WERI-Rb-1 (cell line): ENCODE data around the gene ANKS1A.

ENCODE experiments used
- DNase-seq: peaks from one replicate; pipeline ENCODE4 v3.0.0-alpha.2; 2020
- H3K27ac ChIP-seq: fragments of 250-450 bp; sonication (Bioruptor Pico); 2 replicates; pipeline ENCODE4 v1.5.1; 2020; ENCODE audit warnings: mild to moderate bottlenecking, moderate library complexity
- H3K27me3 ChIP-seq: fragments of 250-450 bp; sonication (Bioruptor Pico); 2 replicates; pipeline ENCODE4 v1.5.1; 2021; ENCODE audit warnings: mild to moderate bottlenecking, low read depth, moderate library complexity; ENCODE audit not compliant: insufficient read depth, severe bottlenecking
- H3K36me3 ChIP-seq: fragments of 250-450 bp; sonication (Bioruptor Pico); 2 replicates; pipeline ENCODE4 v1.5.1; 2020; ENCODE audit warnings: mild to moderate bottlenecking, moderate library complexity
- H3K4me3 ChIP-seq: 2 replicates; pipeline ENCODE4 v1.5.1; 2011; ENCODE audit warnings: low read depth, mild to moderate bottlenecking, control low read depth, low read length
- H3K9me3 ChIP-seq: fragments of 250-450 bp; sonication (Bioruptor Pico); 2 replicates; pipeline ENCODE4 v1.5.1; 2021; ENCODE audit warnings: mild to moderate bottlenecking, moderate library complexity; ENCODE audit not compliant: severe bottlenecking
- TF ChIP-seq, protein P1 (sequence below): IDR thresholded peaks from 2 replicates; pipeline ENCODE4 v1.5.1; 2011; ENCODE audit warnings: low read depth, mild to moderate bottlenecking, control low read depth, inconsistent platforms, low read length

Gene ANKS1A

DNA sequence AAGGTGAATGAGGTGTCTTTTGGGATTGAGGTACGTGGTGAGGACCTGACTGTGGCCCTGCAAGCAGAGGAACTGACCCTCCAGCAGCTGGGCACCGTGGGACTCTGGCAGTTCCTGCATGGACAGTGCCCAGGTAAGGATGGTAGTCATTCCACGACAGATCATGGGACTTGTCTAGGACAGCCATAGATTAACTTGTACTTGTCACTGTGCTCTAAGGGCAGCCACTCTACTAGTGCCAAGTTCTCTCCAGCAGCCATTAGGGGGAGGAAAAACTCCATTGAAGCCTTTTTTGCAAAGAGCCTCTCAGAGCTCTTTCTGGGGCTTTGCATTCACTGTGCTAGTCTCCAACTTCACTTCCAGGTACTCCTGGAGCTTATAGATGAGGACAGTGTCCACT lies 21.6 kb upstream of the ANKS1A start:
- Histone ChIP-seq H3K36me3 (peaks cover 77% of the 10 kb centered on the region), H3K27ac (no peak overlapping the region), H3K9me3 (no peaks in the 10 kb centered on the region), H3K27me3 (no peaks in the 10 kb centered on the region), H3K4me3 (no peak overlapping the region)
- no peak for DNase-seq
- TF ChIP-seq, protein P1, sequence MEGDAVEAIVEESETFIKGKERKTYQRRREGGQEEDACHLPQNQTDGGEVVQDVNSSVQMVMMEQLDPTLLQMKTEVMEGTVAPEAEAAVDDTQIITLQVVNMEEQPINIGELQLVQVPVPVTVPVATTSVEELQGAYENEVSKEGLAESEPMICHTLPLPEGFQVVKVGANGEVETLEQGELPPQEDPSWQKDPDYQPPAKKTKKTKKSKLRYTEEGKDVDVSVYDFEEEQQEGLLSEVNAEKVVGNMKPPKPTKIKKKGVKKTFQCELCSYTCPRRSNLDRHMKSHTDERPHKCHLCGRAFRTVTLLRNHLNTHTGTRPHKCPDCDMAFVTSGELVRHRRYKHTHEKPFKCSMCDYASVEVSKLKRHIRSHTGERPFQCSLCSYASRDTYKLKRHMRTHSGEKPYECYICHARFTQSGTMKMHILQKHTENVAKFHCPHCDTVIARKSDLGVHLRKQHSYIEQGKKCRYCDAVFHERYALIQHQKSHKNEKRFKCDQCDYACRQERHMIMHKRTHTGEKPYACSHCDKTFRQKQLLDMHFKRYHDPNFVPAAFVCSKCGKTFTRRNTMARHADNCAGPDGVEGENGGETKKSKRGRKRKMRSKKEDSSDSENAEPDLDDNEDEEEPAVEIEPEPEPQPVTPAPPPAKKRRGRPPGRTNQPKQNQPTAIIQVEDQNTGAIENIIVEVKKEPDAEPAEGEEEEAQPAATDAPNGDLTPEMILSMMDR = peak; percentile 27; the same call in 1 of the 2 replicates

DNA sequence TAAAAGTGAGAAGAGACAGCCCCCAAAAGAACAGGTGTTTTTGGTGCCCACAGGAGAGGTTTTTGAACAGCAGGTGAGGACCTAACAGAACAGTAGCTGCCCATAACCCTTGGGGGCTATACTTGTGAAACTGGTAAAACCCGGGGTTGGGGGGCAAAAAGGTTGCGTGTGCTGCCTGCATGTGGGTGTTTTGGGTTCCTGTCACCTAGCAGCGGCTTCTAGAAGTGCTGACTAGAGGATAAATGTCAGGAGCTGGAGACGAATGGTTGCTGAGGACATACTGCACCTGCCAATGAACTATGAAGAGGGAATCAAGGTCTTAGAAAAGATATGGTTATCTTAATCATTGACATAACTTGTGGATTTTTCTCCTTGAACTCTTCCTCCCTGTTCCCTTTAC lies 17.2 kb upstream of the ANKS1A start:
- no peaks in the 10 kb centered on the region for H3K27me3 ChIP-seq
- DNase-seq = no peak
- TF ChIP-seq, protein P1 = no peak
- no peak overlapping the region for H3K4me3 ChIP-seq
- no peaks in the 10 kb centered on the region for H3K9me3 ChIP-seq
- peaks cover 91% of the 10 kb centered on the region for H3K36me3 ChIP-seq
- H3K27ac ChIP-seq = no peak overlapping the region

DNA sequence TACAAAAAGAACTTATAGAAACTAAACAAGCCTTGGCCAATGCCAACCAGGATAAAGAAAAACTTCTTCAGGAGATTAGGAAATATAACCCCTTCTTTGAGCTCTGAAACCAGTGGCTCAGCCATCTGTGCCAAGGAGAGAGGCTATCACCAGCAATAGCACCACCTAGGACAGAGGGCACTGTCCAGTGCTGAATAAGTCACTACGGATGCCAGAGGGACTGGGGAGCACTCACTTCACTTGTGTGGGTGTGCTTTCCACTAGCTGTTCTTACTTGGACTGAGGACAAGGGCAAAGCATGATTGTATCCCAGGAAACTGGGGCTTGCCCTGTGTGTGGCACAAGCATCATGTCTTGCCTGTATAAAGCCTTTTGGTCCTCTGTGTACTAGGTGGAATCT lies 16.7 kb upstream of the ANKS1A start:
- no peak for DNase-seq
- Histone ChIP-seq H3K4me3 (no peak overlapping the region), H3K27ac (no peak overlapping the region), H3K36me3 (peaks cover 90% of the 10 kb centered on the region), H3K9me3 (no peaks in the 10 kb centered on the region), H3K27me3 (no peaks in the 10 kb centered on the region)
- TF ChIP-seq, protein P1 = no peak

DNA sequence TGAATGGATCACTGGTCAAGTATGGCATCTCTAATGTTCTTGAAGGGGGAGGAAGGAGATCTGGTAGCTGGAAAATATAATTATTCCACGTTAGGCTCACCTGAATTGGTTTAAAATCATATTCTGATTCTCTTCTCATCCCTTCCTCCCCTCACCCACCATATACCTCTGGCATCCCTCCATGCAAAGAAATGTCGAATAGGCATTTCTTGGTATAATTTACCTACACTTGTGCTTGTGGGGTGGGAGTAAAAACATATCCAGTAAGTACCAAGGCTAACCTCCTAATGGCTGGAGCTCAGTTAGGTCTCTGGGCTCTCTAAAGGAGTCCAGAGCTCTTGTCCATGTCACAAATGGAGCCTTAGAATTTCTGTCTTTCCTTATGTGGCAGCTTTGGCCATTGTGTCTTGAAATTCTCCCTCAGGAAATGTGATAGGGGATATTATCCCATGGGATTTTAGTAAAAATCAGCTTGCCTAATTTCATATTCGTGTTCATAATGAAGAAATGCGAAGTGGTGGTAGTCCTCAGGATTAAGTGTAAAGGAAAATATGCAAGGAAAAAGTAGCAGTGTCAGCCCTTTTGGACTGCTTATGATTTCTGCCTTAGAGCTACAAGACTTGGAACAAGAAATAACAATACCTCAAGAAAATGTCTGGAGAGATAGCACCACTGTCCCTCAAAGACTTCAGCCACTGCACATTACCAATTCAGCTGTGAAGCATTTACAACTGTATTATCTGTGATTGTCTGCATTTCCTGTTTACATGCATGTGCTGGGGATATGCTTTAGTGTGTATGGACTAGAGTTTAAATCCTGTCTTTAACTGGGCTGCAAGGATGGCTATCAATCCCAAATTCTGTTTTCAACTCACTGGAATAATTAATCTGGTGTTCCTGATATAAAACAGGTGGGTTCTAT lies 13.5 kb upstream of the ANKS1A start:
- TF ChIP-seq, protein P1 = no peak
- Histone ChIP-seq H3K36me3 (peaks cover 91% of the 10 kb centered on the region), H3K27ac (no peak overlapping the region), H3K4me3 (no peak overlapping the region), H3K9me3 (no peaks in the 10 kb centered on the region), H3K27me3 (no peaks in the 10 kb centered on the region)
- DNase-seq = no peak

DNA sequence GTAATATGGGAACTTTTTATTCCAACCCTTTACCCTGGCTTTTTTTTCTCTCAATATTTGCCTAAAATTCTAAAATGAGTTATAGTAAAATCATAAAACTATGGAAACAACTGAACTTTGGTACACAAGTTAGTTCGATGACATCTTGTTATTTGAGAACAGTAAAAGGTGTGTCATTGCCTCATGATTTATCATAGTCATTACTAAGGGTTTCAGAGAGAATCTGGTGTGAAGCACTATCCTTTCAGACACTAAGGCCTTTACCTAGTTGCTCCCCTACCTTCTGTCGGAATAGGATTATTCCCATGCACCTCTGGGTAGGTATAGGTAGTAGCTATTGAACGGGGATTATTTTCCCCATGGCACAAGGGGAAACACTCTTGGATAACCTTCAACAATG lies 12.6 kb upstream of the ANKS1A start:
- no peaks in the 10 kb centered on the region for H3K27me3 ChIP-seq
- DNase-seq = no peak
- TF ChIP-seq, protein P1 = no peak
- H3K4me3 ChIP-seq = no peak overlapping the region
- H3K9me3 ChIP-seq = no peaks in the 10 kb centered on the region
- peaks cover 88% of the 10 kb centered on the region for H3K36me3 ChIP-seq
- no peak overlapping the region for H3K27ac ChIP-seq
